ENCODE data around the gene AP2A2.
"Not testable (repeated sequence)": the region's sequence is repeated elsewhere in the genome, so short reads cannot be mapped to it uniquely, and the experiment has no call there.

The AP2A2 gene

DNA sequence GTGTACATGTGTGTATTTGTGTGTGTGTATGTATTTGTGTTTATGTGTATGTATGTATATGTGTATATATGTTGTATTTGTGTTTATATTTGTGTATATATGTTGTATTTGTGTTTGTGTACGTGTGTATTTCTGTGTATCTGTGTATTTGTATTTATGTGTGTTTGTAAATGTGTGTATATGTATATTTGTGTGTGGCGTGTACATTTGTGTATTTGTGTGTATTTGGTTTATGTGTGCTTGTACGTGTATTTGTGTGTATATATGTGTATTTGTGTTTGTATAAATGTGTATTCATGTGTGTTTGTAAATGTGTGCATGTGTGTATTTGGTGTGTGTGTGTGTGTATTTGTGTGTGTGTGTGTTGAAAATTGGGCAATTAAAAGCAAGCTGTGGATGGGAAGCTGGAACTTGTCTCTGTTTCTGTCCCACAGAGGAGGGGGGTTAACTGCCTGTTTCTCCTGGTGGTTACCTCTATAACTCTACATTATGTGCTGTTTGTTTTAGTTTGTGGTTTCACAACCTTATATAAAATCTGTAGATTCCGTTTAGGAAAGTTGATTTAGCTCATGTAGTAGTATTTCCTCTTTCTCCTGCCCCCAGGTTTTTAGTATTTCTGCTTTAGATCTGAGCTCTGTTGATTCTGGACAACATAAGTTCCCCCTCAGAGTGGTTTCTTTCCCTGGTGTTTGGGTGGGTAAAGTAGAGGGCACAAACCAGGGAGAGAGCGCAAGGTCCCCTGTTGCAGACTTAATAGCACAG lies 28.9 kb downstream of the AP2A2 start:
- peak; percentile 49 to 65 for DNase-seq

DNA sequence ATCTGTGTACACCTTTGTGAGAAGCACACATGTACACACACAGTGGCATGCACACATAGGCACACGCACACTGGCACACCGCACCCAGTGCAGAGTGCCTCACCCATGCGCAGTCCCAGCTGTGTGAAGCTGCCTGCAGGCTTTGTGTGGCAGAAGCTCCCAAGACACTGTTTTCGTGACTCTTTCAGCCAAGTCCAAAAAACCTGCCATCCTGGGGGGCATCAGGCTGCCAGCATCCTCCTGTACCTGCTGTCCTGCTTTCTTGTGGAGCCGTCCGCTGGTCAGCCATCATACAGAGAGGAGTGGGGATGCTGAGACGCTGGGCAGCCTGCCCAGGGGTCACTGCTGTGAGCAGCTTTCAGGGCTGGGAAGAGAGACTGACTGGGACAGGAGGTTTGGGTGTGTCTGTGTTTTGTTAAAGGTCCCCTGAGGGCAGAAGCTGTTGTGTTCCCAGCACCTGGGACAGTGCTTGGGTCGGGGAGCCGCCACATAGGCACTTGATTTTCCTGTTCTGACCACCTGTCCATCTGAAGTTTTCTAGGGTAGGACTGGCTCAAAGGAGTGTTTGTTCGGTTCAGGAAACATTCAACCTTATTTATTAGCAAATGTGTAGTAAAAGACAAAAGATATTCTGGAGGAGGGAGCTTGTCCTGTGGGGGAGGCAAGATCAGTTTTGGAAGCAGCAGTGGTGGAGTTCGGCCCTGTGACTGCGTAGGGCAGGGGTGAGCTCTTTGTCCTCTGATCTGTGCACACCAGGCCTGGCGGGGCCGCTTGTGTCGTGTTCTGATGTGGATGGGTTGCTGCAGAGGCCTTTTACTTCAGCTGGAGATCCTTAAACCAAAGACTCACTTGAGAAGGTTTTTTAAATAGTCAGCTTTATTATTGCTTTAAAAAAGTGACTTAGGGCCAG lies 29.7 kb downstream of the AP2A2 start:
- no peak for DNase-seq

DNA sequence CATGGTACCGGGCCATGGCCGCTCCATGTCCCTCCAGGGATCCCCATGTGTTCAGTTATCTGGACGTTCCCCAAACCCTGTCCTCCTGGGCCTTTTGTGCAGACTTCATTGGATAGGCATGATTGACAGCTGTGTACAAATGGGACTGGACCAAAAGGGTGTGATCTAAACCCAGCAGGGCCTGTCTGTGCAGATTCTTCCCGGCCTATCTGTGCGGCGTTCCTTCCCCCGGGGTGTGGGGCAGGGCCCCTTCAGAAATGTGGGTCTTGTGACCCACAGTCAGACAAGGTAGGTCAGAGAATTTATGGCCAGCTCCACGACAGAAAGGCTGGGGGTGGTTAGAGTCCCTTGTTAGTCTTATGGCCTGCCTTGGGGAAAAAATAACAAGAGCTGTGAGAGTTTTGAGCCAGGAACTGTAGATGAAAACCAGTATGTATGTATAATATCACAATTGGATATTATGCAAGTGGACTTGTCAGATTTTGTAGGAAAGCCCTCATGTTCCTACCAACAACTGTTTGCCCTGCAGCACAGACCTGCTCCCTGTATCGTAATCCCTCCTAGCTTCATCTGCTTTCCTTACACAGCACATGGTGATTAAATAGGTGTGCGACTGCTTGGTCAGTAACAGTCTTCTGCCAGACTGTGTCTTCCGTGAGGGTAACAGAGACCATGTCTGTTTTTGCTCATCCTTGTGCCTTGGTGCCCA lies 31.7 kb downstream of the AP2A2 start:
- no peak for DNase-seq

DNA sequence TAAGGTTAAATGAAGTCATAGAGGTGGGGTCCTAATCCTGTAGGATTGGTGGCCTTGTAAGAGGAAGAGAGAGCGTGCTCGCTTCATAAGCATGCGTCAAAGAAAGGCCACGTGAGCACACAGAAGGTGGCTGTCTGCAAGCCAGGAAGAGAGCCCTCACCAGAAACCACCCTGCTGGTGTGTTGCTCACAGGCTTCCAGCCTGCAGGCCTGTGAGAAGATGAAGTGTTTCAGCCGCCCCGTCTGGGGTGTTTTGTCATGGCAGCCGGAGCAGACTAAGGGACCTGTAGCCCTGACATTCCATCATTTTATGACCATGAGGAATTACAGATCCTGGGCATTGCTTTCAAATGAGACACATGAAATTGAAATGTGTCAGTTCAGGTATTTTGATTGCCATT lies 32.4 kb downstream of the AP2A2 start:
- no peak for DNase-seq

DNA sequence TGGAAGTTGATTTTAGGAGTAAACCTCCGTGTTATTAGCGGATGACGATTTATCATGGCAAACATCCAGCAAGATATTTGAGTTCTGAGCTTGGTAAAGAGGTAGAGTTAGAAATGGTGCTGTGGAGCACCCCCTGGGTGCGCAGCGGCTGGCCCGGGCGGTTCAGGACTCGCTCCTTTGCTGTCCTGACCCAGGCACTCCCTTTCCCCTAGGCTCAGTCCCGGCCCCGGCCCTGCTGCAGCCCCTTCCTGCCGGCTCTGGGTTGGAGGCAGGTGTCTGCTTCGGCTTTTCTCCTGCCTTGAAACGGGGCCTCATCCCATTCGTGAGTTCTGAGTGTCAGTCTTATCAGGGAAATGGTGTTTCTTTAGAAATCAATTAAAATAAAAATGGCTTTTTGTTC lies 33.4 kb downstream of the AP2A2 start:
- no peak for DNase-seq

DNA sequence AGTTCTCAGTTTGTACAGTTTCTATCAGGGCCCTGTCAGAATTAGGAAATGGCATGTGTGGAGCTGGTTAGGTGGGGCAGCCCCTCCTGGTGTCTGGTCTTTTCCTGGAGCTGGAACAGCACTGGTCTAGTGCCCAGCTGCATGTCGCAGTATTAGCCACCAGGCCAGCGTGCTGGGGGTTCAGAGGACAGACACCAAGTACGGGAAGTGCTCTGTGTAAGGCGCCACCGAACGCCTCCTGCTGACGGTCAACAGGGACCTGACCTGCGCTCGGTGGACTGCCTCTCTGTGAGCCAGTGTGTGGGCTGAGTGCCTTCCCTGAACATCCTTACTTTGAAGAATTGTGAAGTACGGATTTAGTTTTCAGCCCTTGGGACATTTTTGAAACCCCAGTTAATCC lies 33.9 kb downstream of the AP2A2 start:
- DNase-seq: no peak

DNA sequence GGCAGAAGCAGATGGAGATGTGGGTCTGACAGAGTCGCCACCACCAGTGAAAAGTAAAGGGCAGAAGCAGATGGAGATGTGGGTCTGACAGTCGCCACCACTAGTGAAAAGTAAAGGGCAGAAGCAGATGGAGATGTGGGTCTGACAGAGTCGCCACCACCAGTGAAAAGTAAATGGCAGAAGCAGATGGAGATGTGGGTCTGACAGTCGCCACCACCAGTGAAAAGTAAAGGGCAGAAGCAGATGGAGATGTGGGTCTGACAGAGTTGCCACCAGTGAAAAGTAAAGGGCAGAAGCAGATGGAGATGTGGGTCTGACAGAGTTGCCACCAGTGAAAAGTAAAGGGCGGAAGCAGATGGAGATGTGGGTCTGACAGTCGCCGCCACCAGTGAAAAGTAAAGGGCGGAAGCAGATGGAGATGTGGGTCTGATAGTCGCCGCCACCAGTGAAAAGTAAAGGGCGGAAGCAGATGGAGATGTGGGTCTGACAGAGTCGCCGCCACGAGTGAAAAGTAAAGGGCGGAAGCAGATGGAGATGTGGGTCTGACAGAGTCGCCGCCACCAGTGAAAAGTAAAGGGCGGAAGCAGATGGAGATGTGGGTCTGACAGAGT lies 35.7 kb downstream of the AP2A2 start:
- DNase-seq: not testable (repeated sequence)

DNA sequence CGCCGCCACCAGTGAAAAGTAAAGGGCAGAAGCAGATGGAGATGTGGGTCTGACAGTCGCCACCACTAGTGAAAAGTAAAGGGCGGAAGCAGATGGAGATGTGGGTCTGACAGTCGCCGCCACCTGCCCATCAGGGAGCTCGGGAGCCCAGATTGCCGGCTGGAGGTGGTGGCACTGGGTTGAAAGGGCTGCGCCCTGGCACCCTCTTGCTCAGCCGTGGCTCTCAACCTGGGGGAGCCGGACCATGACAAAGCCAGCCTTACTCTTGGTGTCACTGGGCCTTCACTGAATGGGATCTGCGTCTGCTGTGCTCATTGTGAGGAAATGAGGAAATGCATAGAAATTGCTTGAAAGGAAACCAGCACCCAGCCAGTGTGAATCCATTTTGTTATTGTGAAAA lies 36.3 kb downstream of the AP2A2 start:
- no peak for DNase-seq

DNA sequence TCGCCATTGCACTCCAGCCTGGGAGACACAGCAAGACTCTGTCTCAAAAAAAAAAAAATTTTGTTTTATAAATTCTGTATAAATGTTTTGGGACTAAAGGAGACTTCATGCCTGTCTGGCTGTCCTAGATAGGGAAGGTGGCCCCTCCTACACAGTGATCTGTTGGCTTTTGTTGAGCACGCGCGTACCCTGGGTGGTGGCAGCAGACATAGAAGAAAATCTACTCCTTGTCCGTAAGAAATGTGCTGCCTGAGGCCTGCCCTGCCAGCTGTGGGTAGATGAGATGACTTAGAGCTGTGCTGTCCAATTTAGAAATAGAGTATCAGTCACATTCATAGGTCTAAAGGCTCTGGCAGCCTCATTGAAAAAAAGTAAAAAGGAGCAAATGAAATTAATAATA lies 37.0 kb downstream of the AP2A2 start:
- DNase-seq: no peak

DNA sequence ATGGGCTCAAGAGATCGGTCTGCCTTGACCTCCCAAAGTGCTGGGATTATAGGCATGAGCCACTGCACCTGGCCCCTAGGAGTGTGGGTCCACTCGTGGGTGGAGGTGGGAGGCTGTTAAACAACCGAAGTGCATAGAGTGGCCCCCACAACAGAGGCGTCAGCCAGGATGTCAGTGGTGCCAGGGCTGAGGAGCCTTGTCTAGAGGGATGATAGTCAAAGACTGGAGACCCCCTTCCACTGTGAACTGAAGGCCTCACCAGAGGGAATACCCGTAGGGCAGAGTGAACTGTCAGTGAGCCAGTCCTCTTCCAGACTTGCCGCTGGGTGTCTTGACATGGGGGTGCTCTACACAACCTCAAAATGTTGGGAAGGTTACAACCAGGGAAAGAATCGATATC lies 38.2 kb downstream of the AP2A2 start:
- DNase-seq: no peak

DNA sequence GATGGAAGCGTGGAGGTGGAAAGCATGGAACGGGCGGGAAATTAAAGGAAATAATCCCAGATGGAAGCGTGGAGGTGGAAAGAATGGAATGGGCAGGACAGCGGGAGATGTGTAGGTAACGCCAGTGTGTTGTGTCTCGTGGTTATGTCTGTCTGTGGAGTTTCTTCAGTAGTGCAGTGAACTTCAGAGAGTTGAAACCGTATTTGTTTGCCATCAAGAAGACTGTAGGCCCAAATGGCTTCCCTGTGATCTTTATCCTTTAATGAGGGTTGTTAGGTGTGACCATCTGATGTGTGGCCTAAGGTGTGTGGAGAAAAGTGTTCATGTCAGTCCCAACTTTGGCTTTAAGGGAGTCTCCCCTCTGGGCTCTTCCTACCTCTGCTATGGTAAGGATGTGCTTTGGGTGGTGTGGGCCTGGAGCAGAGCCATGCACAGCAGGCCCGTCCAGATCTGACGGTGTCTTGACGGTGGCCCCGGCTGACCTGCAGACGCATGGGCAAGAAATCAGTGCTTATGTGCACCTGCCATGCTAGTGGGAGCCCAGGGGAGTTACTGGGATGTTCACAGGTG lies 39.6 kb downstream of the AP2A2 start:
- no peak for DNase-seq

DNA sequence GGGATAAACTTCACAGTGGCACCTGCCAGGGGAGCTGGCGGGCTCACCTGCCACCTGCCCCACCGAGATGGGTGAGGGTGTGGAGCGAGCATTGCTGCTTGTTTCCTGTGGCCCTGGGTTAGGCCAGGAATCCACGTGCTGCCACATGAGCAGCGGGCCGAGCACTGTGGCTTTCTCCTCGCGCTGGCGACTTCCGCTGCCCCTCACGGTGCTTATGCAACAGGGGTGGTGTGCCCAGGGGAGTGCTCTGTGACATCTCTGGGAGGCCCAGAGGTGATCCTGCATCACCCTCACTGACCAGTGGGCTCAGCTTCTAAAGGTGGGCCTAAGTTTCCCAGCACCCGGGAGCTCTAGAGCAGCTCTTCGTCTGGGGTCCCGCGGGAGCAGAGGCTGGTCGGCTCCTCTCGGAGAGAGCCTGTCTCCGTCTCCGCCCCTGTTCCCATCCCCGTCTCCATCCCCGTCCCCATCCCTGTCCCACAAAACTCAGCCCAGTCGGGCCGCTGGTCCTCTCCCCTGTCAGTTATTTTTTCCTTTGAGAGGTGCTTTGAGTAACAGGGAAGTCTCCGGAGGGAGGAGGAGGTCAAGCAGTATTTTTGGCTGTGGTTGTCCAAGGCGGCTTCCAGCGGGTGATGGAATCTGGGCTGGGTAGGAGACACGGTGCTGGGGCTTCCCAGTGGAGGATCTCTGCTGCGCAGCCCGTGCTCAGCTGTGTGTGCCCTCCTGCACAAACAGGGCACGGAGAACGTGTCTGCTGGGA lies 42.5 kb downstream of the AP2A2 start:
- DNase-seq: peak; percentile 9 to 51

DNA sequence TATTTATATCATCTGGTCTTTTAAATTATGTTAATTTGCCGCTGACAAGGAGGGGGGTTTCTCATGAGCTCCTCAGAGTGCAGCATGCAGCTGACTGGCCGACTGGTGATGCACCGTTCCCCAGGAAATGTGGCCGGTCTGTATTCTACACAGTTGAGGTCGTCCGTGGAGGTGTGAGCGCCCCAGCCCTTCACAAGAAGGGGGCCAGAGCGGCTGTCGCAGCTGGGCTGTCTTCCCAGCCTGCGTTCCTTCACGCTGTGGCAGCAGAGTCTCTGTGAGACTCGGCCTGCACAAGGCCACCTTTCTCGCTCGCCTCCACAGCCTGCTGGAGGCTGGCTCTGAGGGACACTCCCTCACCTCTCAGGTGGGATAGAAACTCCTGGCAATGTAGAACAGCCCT lies 43.2 kb downstream of the AP2A2 start:
- no peak for DNase-seq

DNA sequence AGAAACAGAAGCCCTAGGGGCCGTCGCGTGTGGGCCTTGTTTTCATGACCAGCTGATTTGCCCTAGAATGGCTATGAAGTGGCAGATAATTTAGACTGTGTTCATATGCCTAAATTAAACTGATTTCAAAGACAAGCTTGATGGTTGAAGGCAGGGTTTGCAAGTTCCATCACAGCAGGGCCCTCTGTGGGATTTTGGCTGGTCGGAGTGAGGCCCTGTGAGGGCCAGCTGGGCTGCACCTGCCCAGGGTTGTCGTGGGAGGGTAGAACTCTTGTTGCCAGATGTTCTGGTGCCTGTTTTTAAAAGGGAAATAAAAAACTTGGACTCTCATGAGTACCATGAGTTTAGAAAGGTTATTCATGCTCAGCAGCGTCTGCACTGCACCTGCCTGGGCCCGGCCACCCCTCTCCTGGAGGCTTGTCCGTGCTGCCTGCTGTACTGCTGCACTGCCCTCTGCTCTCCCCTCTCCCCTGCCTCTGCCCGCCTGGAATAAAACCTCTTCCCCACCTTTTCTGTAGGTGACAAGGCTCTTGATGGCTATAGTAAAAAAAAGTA lies 44.1 kb downstream of the AP2A2 start:
- DNase-seq: no peak

DNA sequence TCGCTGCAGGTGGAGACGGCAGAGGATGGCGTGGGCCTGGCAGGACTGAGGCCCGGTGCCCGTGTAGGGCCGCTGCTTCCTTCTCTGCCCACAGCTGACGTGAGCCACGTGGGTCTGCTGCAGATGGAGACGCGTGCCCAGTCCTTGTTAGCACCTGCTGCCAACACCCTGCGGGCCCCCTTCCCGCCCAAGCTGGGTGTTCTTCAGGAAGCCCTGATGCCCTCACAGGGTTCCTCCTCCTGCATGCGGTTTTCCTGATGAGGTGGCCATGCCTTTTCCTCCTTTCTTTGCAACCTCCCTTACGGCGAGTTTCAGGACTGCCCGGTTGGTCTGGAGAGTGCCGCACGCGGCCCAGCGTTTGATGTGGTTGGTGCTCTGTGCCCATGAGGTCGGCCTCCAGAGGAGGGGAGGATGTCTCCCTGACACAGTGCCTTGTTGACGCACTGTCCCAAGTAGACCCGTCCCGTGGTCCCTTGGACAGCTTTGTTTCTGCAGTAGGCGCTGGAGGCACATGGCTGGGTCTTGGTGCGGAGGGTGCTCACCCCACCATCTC lies 44.7 kb downstream of the AP2A2 start:
- peak in 1 of 2 donors; percentile 30 for DNase-seq

DNA sequence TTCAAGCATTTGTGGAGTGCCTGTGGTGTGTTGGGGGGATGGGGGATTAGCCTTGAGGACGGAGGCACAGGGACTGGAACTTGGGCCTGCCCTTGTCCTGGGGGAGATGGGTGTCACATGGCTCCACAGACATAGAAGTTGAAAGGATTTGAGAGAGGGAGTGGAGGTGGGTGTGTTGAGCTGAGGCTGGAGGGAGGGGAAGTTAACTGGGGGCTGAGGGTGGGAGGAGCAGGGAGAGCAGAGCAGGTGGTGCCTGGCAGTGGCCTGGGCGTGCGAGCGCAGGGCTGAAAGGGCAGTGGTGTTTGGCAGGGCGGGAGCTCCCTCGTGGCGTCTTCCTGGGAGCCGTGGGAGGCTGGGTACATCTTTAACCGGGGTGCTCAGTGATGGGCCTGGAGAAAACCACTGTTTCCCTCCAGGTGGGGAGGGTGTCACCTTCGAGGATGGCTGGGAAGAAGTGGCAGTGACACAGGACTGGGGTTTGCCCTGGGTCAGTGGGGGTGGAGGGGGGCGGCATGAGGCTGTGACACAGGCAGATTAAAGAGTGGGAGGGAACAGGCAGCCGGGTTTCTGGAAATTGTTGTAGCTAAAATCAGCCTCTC lies 45.5 kb downstream of the AP2A2 start:
- DNase-seq: peak in 1 of 2 donors; percentile 7

DNA sequence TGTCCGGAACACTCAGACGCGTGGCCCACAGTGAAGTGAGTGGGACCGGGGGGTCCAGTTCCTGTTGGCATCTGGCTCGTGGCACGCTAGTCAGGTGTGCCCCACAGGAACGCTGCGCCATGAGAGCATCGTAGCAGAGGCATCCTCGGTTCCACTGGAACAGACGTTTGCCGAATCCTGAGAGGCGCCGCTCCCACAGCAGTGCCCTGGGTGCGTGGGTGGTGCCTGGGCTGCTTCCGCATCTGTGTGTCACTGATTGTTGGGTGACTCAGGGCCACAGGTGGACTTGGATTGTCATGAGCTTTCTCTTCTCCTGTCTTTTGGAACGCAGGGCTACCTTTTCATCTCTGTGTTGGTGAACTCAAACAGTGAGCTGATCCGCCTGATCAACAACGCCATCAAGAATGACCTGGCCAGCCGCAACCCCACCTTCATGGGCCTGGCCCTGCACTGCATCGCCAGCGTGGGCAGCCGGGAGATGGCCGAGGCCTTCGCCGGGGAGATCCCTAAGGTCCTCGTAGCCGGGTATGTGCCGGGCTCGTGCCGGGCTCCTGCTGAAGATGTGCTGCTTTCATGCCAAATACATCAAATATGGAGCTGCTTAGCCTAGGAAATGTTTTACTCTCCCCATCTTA lies 46.2 kb downstream of the AP2A2 start:
- peak in 1 of 2 donors; percentile 6 for DNase-seq

DNA sequence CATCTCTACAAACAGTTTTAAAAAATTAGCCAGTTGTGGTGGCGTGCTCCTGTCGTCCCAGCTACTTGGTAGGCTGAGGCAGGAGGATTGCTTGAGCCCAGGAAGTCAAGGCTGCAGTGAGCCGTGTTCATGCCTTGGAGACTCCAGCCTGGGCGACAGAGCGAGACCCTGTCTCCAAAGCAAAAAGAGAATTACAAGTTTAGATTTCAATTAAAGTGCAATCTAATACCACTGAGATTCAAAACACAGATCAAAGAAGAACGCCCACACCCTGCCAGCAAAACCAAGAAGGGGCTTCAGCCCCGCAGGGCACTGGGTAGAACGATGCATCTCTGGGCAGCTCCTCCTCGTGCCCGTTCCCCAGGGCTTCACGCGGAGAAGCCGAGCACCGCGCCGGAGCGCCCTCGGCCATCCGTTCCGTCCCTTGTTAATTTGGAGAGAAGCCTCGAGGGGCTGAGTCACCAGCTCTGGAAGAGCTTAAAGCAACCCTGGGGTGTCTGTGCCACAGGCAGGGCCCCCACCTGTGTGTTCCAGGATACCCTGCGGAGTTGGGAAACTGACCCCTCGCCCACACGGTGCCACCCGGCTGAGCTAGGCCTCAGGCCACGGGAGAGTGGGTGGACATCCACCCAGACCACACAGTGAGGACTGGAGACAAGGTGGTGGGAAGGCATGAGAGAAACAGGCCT lies 47.0 kb downstream of the AP2A2 start:
- DNase-seq: no peak

DNA sequence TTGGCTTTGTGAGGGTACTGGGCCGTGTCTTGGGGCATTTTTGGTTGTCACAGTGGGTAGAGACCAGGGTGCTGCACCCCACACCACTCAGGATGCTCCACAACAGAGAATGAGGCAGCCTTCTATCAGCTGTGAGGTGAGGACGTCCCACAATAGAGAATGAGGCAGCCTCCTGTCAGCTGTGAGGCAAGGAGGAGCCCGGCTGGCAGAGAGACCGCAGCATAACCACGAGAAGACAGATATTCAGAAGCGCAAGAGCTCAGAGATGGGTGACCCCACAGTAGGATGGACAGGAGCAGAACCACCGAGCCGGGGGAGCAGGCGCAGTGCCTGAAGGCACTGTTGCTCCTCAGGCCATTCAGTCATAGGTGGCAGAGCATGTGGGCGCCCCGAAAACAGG lies 47.6 kb downstream of the AP2A2 start:
- DNase-seq: no peak

All from inflammatory macrophage (primary cell).